HPDE6-E6E7 (cell line): ENCODE measurements around the gene RAB29.

ENCODE experiments used
- DNase-seq: peaks from one replicate; pipeline ENCODE4 v3.0.0; 2011; ENCODE audit warnings: missing footprints; ENCODE audit errors: extremely low spot score

RAB29 gene

DNA sequence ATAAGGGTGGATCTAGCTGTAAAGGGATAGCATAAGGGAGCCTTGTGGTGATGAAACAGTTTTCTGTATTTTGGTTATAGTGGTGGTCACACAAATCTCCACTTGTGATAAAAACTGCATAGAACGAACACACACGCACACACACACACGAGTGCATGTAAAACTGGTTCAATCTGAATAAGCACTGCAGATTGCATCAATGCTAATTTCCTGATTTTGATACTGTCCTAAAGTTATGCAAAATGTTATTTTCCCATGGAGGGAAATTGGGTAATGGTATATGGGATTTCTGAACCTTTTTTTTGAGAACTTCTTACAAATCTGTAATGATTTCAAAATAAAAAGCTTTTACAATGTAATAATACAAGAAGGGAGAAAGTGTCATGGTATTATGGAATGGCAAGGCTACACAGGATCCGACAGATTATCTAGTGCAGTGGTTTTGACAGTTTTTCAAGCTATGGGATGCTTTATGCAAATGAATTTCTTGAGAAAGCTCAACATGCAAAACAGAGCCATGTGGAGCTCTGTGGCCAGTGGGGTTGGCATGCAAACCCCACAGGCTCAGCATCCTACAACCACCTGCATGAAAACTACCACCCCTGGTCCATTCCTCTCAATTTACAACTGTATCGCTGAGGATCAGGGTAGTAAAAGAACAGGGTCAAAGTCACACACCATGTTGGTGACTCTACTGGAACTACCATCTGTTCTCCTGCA is 18.9 kb upstream of the RAB29 start:
- DNase-seq: no peak

- no peak for DNase-seq
Observed at GRCh38 chr1:205792961-205793673, 17.8 kb upstream of the RAB29 start.

GRCh38 chr1:205792481-205792881 is 17.2 kb upstream of the RAB29 start:
- DNase-seq: no peak

GRCh38 chr1:205791568-205792180 is 16.4 kb upstream of the RAB29 start:
- DNase-seq: peak; percentile 74

DNA sequence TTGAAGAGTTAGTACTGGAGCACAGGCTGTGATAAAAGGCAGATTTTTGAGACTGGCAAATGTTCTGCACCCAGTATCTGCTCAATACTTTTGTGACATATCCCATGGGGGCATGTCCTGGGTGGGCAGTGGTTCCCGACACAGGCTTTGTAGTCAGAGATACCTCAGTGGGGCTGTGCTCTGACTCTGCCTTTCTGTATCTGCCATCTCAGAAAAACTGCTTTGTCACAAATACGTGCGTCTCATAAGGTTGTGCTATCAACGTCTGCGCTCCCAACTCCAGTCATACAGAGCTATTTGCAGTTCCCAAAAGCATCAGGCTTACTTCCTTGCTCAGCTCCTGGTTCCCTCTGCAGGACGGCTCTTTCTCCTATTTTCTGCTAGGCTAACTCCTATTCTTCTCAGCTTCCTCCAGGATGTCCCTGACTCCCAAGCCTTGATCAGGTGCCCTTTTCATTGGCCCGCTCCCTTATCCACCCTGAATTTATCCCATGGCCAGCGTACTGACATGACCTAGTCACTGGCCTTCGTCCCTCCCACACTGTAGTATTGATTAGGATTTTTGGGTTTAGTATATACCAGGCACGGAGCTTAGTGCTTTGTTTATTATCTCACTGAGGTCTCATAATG is 12.1 kb upstream of the RAB29 start:
- no peak for DNase-seq

DNA sequence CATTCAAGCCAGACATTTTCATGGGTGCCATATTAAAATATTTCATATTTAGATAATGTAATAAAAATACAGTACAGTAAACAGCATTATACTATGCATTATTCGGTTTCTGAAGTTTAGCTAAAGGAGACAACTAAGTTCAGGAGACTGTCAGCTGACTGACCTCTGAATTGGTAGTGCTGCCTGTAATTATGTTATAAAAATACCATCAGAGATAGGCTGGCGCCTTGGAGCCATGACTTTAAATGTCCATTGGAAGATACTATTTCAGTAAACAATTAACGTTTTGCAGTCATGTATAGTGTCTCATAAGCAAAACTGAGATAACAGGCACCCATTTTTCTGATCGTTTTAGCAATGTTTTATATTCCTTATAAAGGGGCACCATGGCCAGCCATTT is 11.3 kb upstream of the RAB29 start:
- no peak for DNase-seq

DNA sequence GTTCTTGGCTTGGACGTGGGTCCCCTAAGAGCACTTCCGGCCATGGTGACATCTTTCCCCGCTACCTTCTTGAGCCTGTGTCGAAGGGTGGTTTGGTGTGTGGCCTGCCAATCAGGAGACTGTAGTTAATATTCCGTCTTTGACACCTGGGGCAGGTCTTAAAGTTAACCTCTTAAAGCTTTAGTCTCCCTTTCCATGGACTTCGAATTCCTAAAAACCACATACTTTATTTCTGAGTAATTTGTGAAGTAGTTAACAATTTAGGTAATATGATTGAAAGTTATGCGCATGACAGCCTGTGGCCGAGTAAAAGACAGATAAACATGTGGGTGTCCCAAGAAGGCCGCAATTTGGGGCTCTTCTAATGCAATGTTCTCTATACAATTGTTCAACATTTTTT is 10.2 kb upstream of the RAB29 start:
- DNase-seq: no peak

DNA sequence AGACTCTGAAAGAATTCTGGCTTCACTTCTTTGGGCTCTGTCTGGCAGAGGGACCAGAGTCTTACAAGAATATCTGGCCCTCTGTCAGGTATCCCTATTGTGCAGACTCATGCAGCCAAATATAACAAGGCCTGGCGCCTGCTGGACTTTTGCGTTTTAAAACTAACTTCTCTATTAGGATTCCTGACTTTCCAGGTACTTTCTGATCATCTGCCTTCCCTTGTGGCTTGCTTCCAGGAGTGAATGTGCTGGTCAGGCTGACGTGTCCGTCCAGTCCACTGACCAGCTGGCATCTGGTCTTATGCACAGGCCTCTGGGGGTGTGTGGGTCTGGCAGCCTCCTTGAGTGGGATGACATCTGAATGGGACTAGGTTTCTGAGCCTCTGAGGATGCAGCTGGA is 8.6 kb upstream of the RAB29 start:
- no peak for DNase-seq

GRCh38 chr1:205783433-205783795 is 8.1 kb upstream of the RAB29 start:
- DNase-seq: no peak

DNA sequence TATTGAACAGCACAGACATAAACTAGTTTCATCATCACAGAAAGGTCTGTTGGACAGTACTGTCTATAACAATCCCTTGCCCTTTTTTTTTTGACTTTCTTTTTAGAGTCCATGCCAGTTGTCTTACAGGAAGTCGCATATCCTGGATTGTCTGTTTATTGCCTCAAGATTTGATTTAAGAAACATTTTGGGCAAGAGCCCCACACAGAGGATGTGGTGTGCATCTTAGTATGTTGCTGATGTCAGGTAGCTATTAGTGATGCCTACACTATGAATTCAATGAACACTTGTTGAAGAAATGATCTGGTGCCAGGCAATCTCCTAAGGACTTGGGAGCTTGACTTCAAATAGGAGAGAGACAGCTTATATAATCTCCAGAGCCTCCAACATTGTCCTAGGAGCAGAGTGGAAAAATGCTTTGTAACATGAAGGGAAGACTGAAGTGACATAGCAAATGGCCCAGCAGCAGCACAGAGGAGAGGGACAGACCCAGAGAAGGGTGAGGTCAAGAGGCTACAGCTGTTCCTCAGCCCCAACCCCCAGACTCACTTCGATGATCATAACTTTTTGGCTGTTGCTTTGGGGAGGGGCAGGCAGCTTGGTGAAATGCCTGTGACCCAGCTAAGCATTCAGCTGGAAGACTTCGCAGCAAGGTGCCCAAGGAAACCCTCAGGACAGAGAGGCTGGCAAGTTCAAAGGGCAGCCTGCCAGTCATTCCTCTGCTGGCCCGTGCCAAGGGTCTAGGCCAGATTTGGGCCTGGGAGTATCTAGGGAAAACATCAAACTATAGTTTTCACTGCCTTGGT is 7.5 kb upstream of the RAB29 start:
- no peak for DNase-seq

DNA sequence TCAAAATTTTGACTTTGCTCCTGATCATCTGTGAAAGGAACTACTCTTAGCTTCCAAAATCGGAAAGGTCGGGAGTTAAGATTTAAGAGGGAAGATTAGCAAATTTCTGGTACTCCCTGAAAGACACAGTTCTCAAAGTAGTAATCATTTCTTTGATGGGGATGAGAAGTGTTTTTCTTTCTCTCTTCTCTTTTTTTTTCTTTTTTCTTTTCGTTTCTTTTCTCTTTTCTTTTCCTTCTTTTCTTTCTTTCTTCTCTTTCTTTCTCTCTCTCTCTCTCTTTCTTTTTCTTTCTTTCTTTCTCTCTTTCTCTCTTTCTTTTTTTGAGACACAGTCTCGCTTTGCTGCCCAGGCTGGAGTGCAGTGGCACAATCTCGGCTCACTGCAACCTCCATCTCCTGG is 5.1 kb upstream of the RAB29 start:
- no peak for DNase-seq

- DNase-seq: no peak
Observed at GRCh38 chr1:205777994-205778393, 2.7 kb upstream of the RAB29 start.

DNA sequence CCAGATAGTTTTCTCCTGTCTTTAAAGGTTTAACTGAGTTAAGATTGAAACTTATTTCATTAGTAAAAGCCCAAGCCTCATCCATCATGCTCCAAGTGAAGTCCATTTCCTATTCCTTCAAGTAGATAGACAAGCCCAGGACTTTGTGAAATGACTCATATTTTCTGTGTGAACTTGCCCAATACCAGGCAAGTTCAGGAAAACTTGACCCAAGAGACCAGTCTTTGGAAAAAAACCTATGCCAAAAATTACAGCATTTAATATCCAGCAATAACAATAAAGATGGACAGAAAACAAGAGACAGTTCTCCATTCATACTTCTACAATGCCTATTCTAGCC is 405 bp upstream of the RAB29 start:
- DNase-seq: no peak

GRCh38 chr1:205774198-205775014 is 876 bp downstream of the RAB29 start:
- no peak for DNase-seq

GRCh38 chr1:205772607-205773032 is 2.7 kb downstream of the RAB29 start:
- DNase-seq: no peak

GRCh38 chr1:205770618-205771017 is 4.7 kb downstream of the RAB29 start:
- DNase-seq: no peak

- no peak for DNase-seq
Observed at GRCh38 chr1:205769641-205770365, 5.5 kb downstream of the RAB29 start.

GRCh38 chr1:205767248-205767647 is 8.0 kb downstream of the RAB29 start:
- no peak for DNase-seq

DNA sequence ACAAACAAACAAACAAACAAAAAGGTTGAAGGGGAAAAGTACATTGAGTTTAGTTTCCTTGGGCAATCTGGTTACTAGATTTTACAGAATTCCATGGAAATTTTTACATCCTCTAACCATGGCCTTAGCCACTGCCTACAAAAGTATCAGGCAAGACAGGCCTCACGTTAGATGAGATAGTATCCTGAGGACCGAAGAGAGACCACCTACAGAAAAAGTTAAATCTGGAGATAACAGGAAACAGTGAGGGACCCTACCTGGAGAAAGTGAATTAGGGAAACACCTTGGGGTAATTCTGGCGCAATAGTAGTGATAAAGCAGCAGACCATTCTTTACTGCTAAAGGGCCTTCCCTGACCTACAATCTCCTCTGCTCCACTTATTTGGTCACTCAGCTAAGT is 8.7 kb downstream of the RAB29 start:
- DNase-seq: no peak

DNA sequence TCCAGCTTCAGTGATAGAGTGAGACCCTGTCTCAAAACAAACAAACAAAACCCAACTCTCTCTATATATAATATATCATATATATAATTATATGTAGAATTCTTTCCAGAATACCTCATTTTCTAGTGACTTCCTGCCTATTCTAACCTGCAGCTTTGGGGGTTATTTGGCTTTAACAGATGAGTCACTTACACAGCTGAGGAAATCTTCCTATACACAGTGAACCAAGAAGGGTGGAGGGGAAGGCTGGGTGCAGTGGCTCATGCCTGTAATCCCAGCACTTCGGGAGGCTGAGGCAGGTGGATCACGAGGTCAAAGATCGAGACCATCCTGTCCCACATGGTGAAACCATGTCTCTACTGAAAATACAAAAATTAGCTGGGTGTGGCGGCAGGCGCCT is 9.2 kb downstream of the RAB29 start:
- DNase-seq: no peak
